Vagina (tissue), 2 donors: ENCODE measurements around the gene C9orf153. TPM values are rescaled to one million over a fixed set of nuclear protein-coding genes. Genes with fewer than 3 reads are reported as not detected.
A peak's percentile ranks its signal among the peaks of the same experiment; 100 is the strongest.

Experiments
- DNase-seq, 2 donors: peaks; one replicate each; pipeline ENCODE4 v3.0.0-alpha.2; 2017; ENCODE audit errors: extremely low spot score in 2 of 2
- H3K27ac ChIP-seq: fragments of 200-600 bp; sonication (generic); one replicate; pipeline ENCODE4 v1.5.1; 2019
- H3K27me3 ChIP-seq: fragments of 200-600 bp; sonication (generic); one replicate; pipeline ENCODE4 v1.5.1; 2019
- H3K36me3 ChIP-seq, 2 donors: fragments of 200-600 bp; sonication (generic); one replicate each; pipeline ENCODE4 v1.5.1; 2017 to 2019
- H3K4me1 ChIP-seq: fragments of 200-600 bp; sonication (generic); one replicate; pipeline ENCODE4 v1.5.1; 2019
- H3K4me3 ChIP-seq, 2 donors: fragments of 200-600 bp; sonication (generic); 1 replicate in 1 of 2; 2 replicates in 1 of 2; pipeline ENCODE4 v1.5.1; 2016 to 2019
- H3K9me3 ChIP-seq: fragments of 200-600 bp; sonication (generic); one replicate; pipeline ENCODE4 v1.5.1; 2019
- POLR2A ChIP-seq, 2 donors: fragments of 450-650 bp; IDR thresholded peaks; one replicate each; pipeline ENCODE4 v1.6.1; 2017; ENCODE audit warnings: antibody characterized with exemption in 2 of 2, mild to moderate bottlenecking in 2 of 2, moderate library complexity in 2 of 2
- POLR2AphosphoS5 ChIP-seq, 2 donors: sonication (generic); formaldehyde crosslinking; IDR thresholded peaks; one replicate each; pipeline ENCODE4 v1.9.0; 2017; ENCODE audit warnings: antibody characterized with exemption in 2 of 2, mild to moderate bottlenecking in 2 of 2, low read depth in 1 of 2; ENCODE audit not compliant: insufficient read depth in 1 of 2
- intact Hi-C: fragments of 100-400 bp; cut with DNase I; formaldehyde crosslinking; loops from one replicate; pipeline ENCODE4 v1.15.1; 2023
- total RNA-seq: library from RNA; depleted of rRNA; stranded (reverse); fragments of >200 nt; gene quantifications from one replicate; pipeline ENCODE4 v1.2.3, GENCODE V29; 2016
- TF ChIP-seq, protein P1 (sequence below), 3 experiments: fragments of 450-650 bp in 2 of 3; fragments of 200-600 bp in 1 of 3; sonication (generic) in 1 of 3; IDR thresholded peaks; one replicate each; pipeline ENCODE4 v1.5.1; 2017 to 2019; ENCODE audit warnings: antibody characterized with exemption in 3 of 3, mild to moderate bottlenecking in 2 of 3, moderate library complexity in 2 of 3

Gene C9orf153
- total RNA-seq, 1 donor from 2014 or later = not detected

DNA sequence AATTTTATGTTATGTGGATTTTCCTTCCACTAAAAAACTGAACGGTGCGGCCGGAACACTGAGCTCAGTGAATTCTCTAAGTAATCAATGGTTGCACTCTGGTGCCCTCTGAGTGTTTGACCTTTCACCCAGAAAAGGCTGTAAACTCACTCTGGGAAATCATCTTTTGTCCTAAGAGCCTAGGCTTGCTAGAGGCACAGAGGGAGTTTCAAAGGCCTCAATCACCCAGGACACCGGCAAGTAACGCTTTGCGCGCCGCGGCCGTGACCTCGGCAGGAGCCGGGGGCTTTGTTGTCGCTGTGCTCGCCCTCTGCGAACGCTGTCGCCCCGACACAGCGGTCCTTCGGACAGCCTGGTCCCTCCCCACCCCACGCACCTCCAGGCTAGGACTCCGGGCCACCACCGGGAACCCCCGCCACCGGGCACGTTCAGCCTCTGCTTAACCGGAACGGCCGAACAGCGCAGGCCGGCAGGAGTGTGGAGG lies 22.2 kb upstream of the C9orf153 start:
- TF ChIP-seq, protein P1, sequence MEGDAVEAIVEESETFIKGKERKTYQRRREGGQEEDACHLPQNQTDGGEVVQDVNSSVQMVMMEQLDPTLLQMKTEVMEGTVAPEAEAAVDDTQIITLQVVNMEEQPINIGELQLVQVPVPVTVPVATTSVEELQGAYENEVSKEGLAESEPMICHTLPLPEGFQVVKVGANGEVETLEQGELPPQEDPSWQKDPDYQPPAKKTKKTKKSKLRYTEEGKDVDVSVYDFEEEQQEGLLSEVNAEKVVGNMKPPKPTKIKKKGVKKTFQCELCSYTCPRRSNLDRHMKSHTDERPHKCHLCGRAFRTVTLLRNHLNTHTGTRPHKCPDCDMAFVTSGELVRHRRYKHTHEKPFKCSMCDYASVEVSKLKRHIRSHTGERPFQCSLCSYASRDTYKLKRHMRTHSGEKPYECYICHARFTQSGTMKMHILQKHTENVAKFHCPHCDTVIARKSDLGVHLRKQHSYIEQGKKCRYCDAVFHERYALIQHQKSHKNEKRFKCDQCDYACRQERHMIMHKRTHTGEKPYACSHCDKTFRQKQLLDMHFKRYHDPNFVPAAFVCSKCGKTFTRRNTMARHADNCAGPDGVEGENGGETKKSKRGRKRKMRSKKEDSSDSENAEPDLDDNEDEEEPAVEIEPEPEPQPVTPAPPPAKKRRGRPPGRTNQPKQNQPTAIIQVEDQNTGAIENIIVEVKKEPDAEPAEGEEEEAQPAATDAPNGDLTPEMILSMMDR (IDR thresholded peaks at IDR 0.05) = no peak
- TF ChIP-seq POLR2A (IDR thresholded peaks at IDR 0.05) = no peak
- TF ChIP-seq POLR2AphosphoS5 (IDR thresholded peaks at IDR 0.05; ENCODE audit: insufficient read depth in 1 of 2, low read depth in 1 of 2) = no peak
- intact Hi-C loops = no loop called here

GRCh38 chr9:86280580-86280979 lies 21.1 kb upstream of the C9orf153 start:
- no peak overlapping the region for H3K4me3 ChIP-seq
- no peak overlapping the region for H3K27ac ChIP-seq
- intact Hi-C loops = no loop called here
- no peak for DNase-seq
- no peaks in the 10 kb centered on the region for H3K9me3 ChIP-seq
- peaks cover 51% of the 10 kb centered on the region for H3K4me1 ChIP-seq
- H3K27me3 ChIP-seq = no peaks in the 10 kb centered on the region
- H3K36me3 ChIP-seq = no peaks in the 10 kb centered on the region
- no peak for TF ChIP-seq POLR2AphosphoS5 (IDR thresholded peaks at IDR 0.05; ENCODE audit: insufficient read depth in 1 of 2, low read depth in 1 of 2)
- TF ChIP-seq POLR2A (IDR thresholded peaks at IDR 0.05) = no peak
- TF ChIP-seq, protein P1 (IDR thresholded peaks at IDR 0.05) = no peak

More for the DNA sequence above, 22.2 kb upstream of the C9orf153 start:
- DNase-seq = no peak
- H3K4me1 ChIP-seq = peaks cover 44% of the 10 kb centered on the region
- no peaks in the 10 kb centered on the region for H3K27me3 ChIP-seq
- peak overlapping the region; percentile 75 to 88 for H3K4me3 ChIP-seq
- H3K27ac ChIP-seq = peak overlapping the region; percentile 97
- no peaks in the 10 kb centered on the region for H3K9me3 ChIP-seq
- no peaks in the 10 kb centered on the region for H3K36me3 ChIP-seq

GRCh38 chr9:86279839-86280238 lies 20.4 kb upstream of the C9orf153 start:
- intact Hi-C loops = no loop called here
- H3K4me3 ChIP-seq = no peak overlapping the region
- H3K9me3 ChIP-seq = no peaks in the 10 kb centered on the region
- TF ChIP-seq POLR2A (IDR thresholded peaks at IDR 0.05) (no peak), POLR2AphosphoS5 (IDR thresholded peaks at IDR 0.05; ENCODE audit: insufficient read depth in 1 of 2, low read depth in 1 of 2) (no peak)
- TF ChIP-seq, protein P1 (IDR thresholded peaks at IDR 0.05) = no peak
- no peaks in the 10 kb centered on the region for H3K36me3 ChIP-seq
- peaks cover 59% of the 10 kb centered on the region for H3K4me1 ChIP-seq
- no peaks in the 10 kb centered on the region for H3K27me3 ChIP-seq
- H3K27ac ChIP-seq = no peak overlapping the region
- no peak for DNase-seq

GRCh38 chr9:86277072-86277471 lies 17.6 kb upstream of the C9orf153 start:
- no peaks in the 10 kb centered on the region for H3K27me3 ChIP-seq
- no peaks in the 10 kb centered on the region for H3K9me3 ChIP-seq
- peaks cover 0 to 19% of the 10 kb centered on the region in 2 donors for H3K36me3 ChIP-seq
- no peak overlapping the region for H3K4me3 ChIP-seq
- DNase-seq = no peak
- peaks cover 59% of the 10 kb centered on the region for H3K4me1 ChIP-seq
- no peak overlapping the region for H3K27ac ChIP-seq
- intact Hi-C loops = no loop called here
- TF ChIP-seq, protein P1 (IDR thresholded peaks at IDR 0.05) = no peak
- TF ChIP-seq POLR2AphosphoS5 (IDR thresholded peaks at IDR 0.05; ENCODE audit: insufficient read depth in 1 of 2, low read depth in 1 of 2) = no peak
- no peak for TF ChIP-seq POLR2A (IDR thresholded peaks at IDR 0.05)

- TF ChIP-seq, protein P1 (IDR thresholded peaks at IDR 0.05) = no peak
- TF ChIP-seq POLR2AphosphoS5 (IDR thresholded peaks at IDR 0.05; ENCODE audit: insufficient read depth in 1 of 2, low read depth in 1 of 2) (no peak), POLR2A (IDR thresholded peaks at IDR 0.05) (no peak)
- Histone ChIP-seq H3K4me3 (no peak overlapping the region), H3K27ac (no peak overlapping the region), H3K4me1 (peaks cover 59% of the 10 kb centered on the region), H3K27me3 (no peaks in the 10 kb centered on the region), H3K9me3 (no peaks in the 10 kb centered on the region), H3K36me3 (peaks cover 0 to 30% of the 10 kb centered on the region in 2 donors)
- intact Hi-C loops = no loop called here
- no peak for DNase-seq
Observed at GRCh38 chr9:86275962-86276361, 16.5 kb upstream of the C9orf153 start.
